Muscle layer of colon (tissue), 2 donors: ENCODE measurements around the gene MARCHF3.

ENCODE experiments used
- H3K27ac ChIP-seq: one replicate; pipeline ENCODE4 v1.7.0; 2013; ENCODE audit warnings: low read depth, mild to moderate bottlenecking, low read length, moderate library complexity
- H3K27me3 ChIP-seq, 2 donors: one replicate each; pipeline ENCODE4 v1.7.0; 2013; ENCODE audit warnings: low read length in 2 of 2, mild to moderate bottlenecking in 2 of 2; ENCODE audit not compliant: insufficient read depth in 2 of 2, control insufficient read depth in 1 of 2
- H3K36me3 ChIP-seq: one replicate; pipeline ENCODE4 v1.7.0; 2013; ENCODE audit warnings: mild to moderate bottlenecking, low read length; ENCODE audit not compliant: insufficient read depth
- H3K4me1 ChIP-seq: one replicate; pipeline ENCODE4 v1.7.0; 2013; ENCODE audit warnings: mild to moderate bottlenecking, low read length; ENCODE audit not compliant: insufficient read depth
- H3K4me3 ChIP-seq, 2 donors: one replicate each; pipeline ENCODE4 v1.7.0; 2013; ENCODE audit warnings: low read length in 2 of 2, low read depth in 1 of 2, mild to moderate bottlenecking in 1 of 2, moderate library complexity in 1 of 2
- H3K9ac ChIP-seq: one replicate; pipeline ENCODE4 v1.7.0; 2013; ENCODE audit warnings: low read length
- H3K9me3 ChIP-seq: one replicate; pipeline ENCODE4 v1.7.0; 2013; ENCODE audit warnings: mild to moderate bottlenecking, low read length
- donor health status: abdominal sarcoma.
- donor health status: Adenocarcinoma of cecum.

Gene MARCHF3

DNA sequence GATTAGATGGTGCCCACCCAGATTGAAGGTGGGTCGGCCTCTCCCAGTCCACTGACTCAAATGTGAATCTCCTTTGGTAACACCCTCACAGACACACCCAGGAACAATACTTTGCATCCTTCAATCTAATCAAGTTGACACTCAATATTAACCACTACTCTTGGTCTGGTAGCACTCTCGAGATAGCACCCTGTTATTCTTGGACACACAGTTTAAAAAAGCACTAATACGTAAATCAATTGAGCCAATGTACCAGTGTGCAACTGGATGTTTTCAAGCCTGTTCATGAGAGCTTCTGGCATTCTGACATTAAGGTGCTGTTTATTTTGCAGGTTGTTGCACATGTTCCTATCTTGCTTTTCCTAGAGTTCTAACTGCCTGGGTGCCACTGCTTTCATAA lies 35.3 kb downstream of the MARCHF3 start:
- peaks cover 9% of the 10 kb centered on the region for H3K4me1 ChIP-seq
- no peak overlapping the region for H3K9ac ChIP-seq
- no peaks in the 10 kb centered on the region for H3K9me3 ChIP-seq
- no peaks in the 10 kb centered on the region for H3K36me3 ChIP-seq
- no peak overlapping the region for H3K27ac ChIP-seq
- H3K27me3 ChIP-seq: no peaks in the 10 kb centered on the region
- H3K4me3 ChIP-seq: no peak overlapping the region

DNA sequence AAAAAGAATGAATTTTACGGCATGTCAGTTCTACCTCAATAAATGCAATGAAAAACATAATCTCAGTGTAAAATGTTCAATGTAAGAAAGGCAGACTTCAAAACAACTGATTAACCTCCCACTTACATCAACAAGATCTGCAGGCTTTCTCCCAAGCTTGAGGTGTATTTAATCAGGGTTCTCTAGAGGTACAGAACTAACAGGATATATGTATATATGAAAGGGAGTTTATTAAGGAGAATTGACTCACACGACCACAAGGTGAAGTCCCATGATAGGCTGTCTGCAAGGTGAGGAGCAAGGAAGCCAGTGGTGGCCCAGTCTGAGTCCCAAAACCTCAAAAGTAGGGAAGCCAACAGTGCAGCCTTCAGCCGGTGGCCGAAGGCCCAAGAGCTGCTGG lies 35.9 kb downstream of the MARCHF3 start:
- Histone ChIP-seq H3K4me1 (peaks cover 9% of the 10 kb centered on the region), H3K27me3 (no peaks in the 10 kb centered on the region), H3K4me3 (no peak overlapping the region), H3K36me3 (no peaks in the 10 kb centered on the region), H3K9me3 (no peaks in the 10 kb centered on the region), H3K27ac (no peak overlapping the region), H3K9ac (no peak overlapping the region)

DNA sequence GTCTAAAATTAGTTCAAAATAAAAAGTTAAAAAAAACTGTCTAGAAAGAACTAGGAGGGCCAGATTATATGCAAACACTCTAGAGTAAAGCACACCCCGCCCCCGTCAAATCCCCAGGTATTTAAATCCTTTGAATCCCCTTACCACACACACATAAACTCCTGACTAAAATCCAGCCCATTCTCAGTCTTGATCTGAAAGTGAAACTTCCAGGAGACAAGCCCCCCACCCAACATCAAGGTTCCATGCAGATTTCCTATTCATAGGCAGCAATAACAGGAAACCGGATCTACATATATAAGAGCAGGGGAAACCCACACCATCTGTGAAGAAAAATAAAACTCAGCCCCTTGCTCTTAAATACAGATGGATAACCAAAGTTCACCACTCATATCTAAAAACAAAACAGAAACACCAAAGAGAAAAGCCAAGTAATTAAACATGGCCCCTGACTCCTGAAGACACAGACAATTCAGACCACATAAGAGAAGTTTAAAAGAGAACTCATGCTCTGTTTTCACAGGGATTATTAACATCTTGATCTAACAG lies 42.3 kb downstream of the MARCHF3 start:
- Histone ChIP-seq H3K27me3 (no peaks in the 10 kb centered on the region), H3K27ac (no peak overlapping the region), H3K4me1 (no peaks in the 10 kb centered on the region), H3K4me3 (no peak overlapping the region), H3K9me3 (no peaks in the 10 kb centered on the region), H3K36me3 (no peaks in the 10 kb centered on the region), H3K9ac (no peak overlapping the region)

DNA sequence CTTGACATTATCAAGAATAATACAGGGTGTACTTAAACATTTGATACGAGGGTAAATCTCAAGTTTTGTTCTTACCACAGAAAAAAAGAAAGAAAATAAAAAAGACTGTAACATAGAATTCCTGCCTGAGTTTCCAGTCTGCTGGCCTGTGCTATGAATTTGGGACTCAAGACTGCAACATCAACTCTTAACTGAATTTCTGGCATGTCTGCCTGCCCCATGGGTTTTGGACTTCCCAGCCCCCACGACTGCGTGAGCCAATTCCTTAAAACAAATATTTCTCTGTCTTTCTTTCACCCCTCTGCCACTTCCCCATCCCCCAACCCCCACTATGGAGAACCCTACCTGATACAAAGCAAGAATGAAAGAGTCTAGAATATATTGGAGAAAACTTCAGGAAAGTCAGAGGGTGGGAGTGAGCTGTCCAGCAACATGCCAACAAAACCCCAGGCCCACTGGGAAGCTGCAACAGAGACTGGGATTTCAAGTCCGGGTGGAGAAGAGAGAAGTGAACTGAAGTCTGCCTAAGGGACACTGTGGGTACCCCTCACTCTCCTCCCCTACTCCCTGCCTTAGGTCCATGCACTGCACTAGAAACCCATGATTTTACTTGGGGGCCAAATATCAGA lies 43.0 kb downstream of the MARCHF3 start:
- Histone ChIP-seq H3K27ac (no peak overlapping the region), H3K4me3 (no peak overlapping the region), H3K9ac (no peak overlapping the region), H3K9me3 (no peaks in the 10 kb centered on the region), H3K36me3 (no peaks in the 10 kb centered on the region), H3K4me1 (no peaks in the 10 kb centered on the region), H3K27me3 (no peaks in the 10 kb centered on the region)

DNA sequence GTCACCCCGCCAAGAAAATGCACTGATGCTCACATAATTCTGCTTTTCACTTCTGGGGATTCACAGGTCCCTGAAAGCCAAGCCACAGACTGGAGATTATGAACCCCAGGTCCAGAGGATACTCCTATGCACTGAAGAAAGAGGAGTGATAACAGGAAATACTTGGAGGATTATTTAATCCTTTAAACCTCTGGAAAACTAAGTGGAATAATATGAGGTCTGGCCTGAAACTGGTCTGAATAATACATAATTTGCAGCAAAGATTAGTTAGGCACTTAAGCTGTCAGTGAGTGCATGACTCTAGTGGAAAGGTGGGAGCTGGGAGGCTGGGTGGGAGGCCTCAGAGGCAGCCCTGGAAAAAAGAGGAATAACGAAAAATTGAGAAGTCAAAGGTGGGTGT lies 45.7 kb downstream of the MARCHF3 start:
- H3K27me3 ChIP-seq: no peaks in the 10 kb centered on the region
- no peak overlapping the region for H3K9ac ChIP-seq
- H3K4me1 ChIP-seq: no peaks in the 10 kb centered on the region
- H3K9me3 ChIP-seq: no peaks in the 10 kb centered on the region
- no peak overlapping the region for H3K27ac ChIP-seq
- H3K4me3 ChIP-seq: no peak overlapping the region
- no peaks in the 10 kb centered on the region for H3K36me3 ChIP-seq

DNA sequence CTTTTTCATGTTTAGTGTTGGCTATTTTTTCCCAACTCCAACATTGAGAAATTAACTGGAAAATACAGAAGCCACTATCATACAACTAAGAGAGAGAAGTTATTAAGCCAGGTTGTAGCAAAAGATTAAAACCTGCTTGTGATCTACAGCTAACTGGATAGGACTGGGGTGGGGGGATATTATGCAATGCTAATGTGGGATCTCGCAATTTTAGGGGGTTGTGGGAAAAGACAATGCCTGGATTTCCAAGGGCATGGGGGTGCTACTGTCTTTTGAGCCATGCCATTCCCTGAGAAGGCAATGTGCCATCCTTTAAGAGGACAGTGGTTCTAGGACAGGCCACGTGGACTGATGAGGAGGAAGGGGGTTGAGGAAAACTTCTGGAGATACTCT lies 46.5 kb downstream of the MARCHF3 start:
- Histone ChIP-seq H3K9me3 (no peaks in the 10 kb centered on the region), H3K36me3 (no peaks in the 10 kb centered on the region), H3K4me3 (no peak overlapping the region), H3K4me1 (no peaks in the 10 kb centered on the region), H3K9ac (no peak overlapping the region), H3K27ac (no peak overlapping the region), H3K27me3 (no peaks in the 10 kb centered on the region)

DNA sequence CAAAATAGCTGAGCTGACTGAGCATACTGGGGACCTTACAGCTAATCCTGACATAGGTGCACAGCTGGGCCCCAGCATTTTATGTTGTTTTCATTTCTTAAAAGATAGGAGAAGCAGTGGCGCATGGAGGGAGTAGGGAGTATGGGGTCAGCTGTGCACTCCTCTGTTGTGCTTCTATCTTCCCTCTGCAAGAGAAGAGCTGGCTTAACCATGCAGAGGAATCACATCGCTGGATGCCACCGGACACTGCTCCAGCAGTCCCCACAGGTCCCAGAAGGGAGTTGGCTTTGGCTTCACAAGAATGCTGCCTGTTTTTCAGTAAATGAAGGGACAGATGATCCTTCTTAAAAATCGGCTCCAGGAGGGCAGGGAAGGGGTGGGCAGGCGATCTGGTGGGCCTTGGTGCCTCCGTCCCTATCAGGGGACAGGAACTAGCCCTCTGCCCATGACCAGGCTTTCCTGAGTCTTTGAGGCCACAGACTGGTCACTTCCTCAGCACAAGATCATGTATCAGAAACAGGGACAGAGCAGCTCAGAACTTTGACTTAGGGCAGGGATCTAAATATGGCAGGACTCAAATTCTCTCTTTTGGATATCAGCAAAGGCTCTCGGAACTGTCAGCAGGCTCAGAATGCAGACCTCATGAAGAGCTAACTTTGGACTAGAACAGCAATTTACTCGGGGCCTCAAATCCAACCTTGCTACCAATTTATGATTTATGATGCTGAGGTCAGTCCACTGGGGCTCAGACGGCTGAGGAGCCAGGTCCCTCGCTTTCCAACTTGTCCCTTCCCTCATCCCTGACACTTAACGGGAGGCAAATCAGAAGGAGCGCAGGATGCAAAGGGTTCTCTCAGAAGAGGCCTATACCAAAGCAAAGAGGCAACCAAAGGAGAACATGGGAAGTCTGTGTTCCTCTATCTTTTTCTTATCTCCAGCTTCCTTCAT lies 47.2 kb downstream of the MARCHF3 start:
- no peaks in the 10 kb centered on the region for H3K4me1 ChIP-seq
- H3K9me3 ChIP-seq: no peaks in the 10 kb centered on the region
- no peaks in the 10 kb centered on the region for H3K36me3 ChIP-seq
- H3K27me3 ChIP-seq: no peaks in the 10 kb centered on the region
- no peak overlapping the region for H3K27ac ChIP-seq
- no peak overlapping the region for H3K9ac ChIP-seq
- no peak overlapping the region for H3K4me3 ChIP-seq

DNA sequence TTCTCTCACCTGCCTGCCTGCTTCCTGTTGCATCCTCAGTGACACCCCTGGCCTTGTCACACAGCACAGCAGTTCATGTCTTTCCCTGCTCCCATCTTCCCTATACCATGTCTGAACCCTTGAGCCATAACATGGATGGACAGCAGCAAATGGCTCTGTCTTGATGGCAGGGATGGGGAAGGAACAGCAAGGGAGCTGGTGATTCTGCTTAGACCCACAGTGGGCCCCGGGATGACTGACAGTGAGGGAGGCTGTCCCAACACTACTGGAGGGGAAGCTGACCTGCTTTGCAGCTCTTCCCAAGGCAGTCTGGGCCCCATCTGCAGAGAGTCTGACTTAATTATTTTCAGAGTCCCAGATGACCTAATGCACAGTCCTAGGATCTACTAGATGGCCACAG lies 48.2 kb downstream of the MARCHF3 start:
- no peak overlapping the region for H3K4me3 ChIP-seq
- H3K36me3 ChIP-seq: no peaks in the 10 kb centered on the region
- no peaks in the 10 kb centered on the region for H3K9me3 ChIP-seq
- no peak overlapping the region for H3K9ac ChIP-seq
- no peaks in the 10 kb centered on the region for H3K27me3 ChIP-seq
- no peak overlapping the region for H3K27ac ChIP-seq
- H3K4me1 ChIP-seq: no peaks in the 10 kb centered on the region

DNA sequence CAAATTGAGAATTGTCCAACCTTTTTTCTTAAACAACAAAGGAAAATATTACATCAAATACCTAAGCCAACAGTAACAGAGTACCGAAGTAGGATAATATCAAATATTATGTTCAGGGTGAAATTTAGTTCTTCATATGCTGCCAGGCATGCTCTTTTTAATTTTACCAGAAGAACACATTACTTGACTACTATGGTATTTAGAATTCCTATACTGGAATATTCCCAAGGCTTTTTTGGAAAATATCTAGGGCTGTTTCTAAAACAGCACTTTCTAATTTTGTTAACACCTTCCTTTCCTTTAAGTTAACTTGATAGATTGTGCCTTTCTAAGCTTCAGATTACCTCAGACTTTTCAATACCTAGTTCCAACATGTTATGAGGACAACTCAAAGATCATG lies 48.7 kb downstream of the MARCHF3 start:
- H3K27ac ChIP-seq: no peak overlapping the region
- no peaks in the 10 kb centered on the region for H3K36me3 ChIP-seq

DNA sequence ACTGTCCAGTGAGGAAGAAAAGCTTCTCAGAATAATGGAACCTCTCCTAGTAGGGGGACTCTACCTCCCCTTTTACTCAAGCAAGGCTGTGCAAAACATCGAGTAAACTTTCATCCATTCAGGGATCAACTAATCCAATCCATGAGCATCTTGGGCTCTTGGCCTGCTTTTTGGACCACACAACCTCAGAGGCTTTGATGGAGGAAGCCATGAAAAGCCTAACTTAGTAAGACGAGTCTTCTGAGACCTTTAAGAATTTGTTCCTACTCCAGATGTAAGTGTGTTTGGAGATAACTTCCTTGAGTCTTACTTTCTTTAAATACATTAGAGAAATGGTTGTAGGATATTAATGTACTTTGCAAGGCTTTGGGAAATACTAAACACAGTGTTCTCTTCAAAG lies 49.1 kb downstream of the MARCHF3 start:
- no peaks in the 10 kb centered on the region for H3K36me3 ChIP-seq
- H3K4me1 ChIP-seq: no peaks in the 10 kb centered on the region
- no peak overlapping the region for H3K4me3 ChIP-seq
- H3K9ac ChIP-seq: no peak overlapping the region
- H3K27ac ChIP-seq: no peak overlapping the region
- no peaks in the 10 kb centered on the region for H3K9me3 ChIP-seq
- no peaks in the 10 kb centered on the region for H3K27me3 ChIP-seq

More for the DNA sequence above, 48.7 kb downstream of the MARCHF3 start:
- Histone ChIP-seq H3K9me3 (no peaks in the 10 kb centered on the region), H3K4me3 (no peak overlapping the region), H3K9ac (no peak overlapping the region), H3K27me3 (no peaks in the 10 kb centered on the region), H3K4me1 (no peaks in the 10 kb centered on the region)

DNA sequence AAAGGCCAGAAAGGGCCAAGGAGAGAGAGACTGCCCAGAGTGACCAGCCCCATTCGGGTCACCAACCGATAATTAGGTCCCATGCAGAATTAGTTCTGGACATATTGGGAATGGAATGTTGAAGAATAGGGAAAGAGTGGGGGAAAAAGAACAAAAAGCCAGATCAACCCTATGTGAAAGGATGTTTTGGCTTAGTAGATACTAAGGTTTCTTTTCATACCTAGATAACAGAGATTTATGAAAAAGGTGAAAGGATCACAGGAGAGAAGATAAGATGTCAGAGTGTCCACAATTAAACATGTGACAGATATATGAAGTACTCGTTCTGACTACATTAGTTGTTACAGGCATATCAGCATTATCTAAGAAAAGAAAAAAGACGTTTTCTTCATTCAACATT lies 52.1 kb downstream of the MARCHF3 start:
- H3K9ac ChIP-seq: no peak overlapping the region
- no peaks in the 10 kb centered on the region for H3K9me3 ChIP-seq
- peaks cover 2% of the 10 kb centered on the region for H3K4me1 ChIP-seq
- no peak overlapping the region for H3K27ac ChIP-seq
- no peaks in the 10 kb centered on the region for H3K27me3 ChIP-seq
- no peak overlapping the region for H3K4me3 ChIP-seq
- H3K36me3 ChIP-seq: no peaks in the 10 kb centered on the region
